22Rv1 (cell line): Measurements from ENCODE around the gene GATB.

Experiments used
- ZFX ChIP-seq: fragments of 450-650 bp; IDR thresholded peaks from 2 replicates; pipeline ENCODE4 v1.6.1; 2017; ENCODE audit warnings: antibody characterized with exemption, borderline replicate concordance
- TF ChIP-seq, protein P1 (sequence below): fragments of 450-650 bp; IDR thresholded peaks from 2 replicates; pipeline ENCODE4 v1.5.1; 2017; ENCODE audit warnings: mild to moderate bottlenecking

DNA sequence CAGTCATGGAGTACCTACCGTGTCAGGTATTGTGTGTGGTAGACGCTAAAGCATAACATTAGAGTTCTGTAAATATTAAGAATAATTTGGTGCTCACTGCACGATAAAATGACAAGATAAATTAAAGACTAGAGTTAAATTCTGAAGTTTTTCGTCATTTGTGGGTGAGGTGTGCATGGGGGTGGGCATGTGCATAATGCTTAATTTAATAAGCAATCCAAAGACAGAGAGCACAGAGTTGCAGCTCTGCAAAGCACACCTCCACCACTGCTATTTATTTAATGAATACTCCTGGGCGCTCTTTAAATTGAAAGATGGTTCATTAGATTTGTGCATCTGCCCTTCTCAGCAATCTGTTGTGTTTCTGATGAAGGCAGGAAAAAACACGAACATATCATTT lies 62.6 kb downstream of the GATB start:
- TF ChIP-seq, protein P1, sequence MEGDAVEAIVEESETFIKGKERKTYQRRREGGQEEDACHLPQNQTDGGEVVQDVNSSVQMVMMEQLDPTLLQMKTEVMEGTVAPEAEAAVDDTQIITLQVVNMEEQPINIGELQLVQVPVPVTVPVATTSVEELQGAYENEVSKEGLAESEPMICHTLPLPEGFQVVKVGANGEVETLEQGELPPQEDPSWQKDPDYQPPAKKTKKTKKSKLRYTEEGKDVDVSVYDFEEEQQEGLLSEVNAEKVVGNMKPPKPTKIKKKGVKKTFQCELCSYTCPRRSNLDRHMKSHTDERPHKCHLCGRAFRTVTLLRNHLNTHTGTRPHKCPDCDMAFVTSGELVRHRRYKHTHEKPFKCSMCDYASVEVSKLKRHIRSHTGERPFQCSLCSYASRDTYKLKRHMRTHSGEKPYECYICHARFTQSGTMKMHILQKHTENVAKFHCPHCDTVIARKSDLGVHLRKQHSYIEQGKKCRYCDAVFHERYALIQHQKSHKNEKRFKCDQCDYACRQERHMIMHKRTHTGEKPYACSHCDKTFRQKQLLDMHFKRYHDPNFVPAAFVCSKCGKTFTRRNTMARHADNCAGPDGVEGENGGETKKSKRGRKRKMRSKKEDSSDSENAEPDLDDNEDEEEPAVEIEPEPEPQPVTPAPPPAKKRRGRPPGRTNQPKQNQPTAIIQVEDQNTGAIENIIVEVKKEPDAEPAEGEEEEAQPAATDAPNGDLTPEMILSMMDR = no peak
- no peak for TF ChIP-seq ZFX
